Skeletal muscle satellite cell (primary cell): Measurements from ENCODE around the gene TSACC.

Experiments used
- H3K27me3 ChIP-seq: 2 replicates; pipeline ENCODE4 v1.7.0; 2013; ENCODE audit warnings: low read length; ENCODE audit not compliant: control insufficient read depth, insufficient read depth
- H3K36me3 ChIP-seq: 2 replicates; pipeline ENCODE4 v1.7.0; 2013; ENCODE audit warnings: mild to moderate bottlenecking, control low read depth, low read length; ENCODE audit not compliant: insufficient read depth
- H3K4me1 ChIP-seq: 2 replicates; pipeline ENCODE4 v1.7.0; 2013; ENCODE audit warnings: low read length; ENCODE audit not compliant: control insufficient read depth, insufficient read depth
- H3K4me2 ChIP-seq: 2 replicates; pipeline ENCODE4 v1.7.0; 2013; ENCODE audit warnings: mild to moderate bottlenecking, low read length
- H3K4me3 ChIP-seq: 2 replicates; pipeline ENCODE4 v1.7.0; 2013; ENCODE audit warnings: low read length
- H3K9ac ChIP-seq: 2 replicates; pipeline ENCODE4 v1.7.0; 2013; ENCODE audit warnings: mild to moderate bottlenecking, low read depth, low read length, moderate library complexity
- H3K9me3 ChIP-seq: replicated peaks from 2 replicates; pipeline ENCODE4 v1.7.0; 2013; ENCODE audit warnings: mild to moderate bottlenecking, control low read depth, low read length

Gene TSACC

DNA sequence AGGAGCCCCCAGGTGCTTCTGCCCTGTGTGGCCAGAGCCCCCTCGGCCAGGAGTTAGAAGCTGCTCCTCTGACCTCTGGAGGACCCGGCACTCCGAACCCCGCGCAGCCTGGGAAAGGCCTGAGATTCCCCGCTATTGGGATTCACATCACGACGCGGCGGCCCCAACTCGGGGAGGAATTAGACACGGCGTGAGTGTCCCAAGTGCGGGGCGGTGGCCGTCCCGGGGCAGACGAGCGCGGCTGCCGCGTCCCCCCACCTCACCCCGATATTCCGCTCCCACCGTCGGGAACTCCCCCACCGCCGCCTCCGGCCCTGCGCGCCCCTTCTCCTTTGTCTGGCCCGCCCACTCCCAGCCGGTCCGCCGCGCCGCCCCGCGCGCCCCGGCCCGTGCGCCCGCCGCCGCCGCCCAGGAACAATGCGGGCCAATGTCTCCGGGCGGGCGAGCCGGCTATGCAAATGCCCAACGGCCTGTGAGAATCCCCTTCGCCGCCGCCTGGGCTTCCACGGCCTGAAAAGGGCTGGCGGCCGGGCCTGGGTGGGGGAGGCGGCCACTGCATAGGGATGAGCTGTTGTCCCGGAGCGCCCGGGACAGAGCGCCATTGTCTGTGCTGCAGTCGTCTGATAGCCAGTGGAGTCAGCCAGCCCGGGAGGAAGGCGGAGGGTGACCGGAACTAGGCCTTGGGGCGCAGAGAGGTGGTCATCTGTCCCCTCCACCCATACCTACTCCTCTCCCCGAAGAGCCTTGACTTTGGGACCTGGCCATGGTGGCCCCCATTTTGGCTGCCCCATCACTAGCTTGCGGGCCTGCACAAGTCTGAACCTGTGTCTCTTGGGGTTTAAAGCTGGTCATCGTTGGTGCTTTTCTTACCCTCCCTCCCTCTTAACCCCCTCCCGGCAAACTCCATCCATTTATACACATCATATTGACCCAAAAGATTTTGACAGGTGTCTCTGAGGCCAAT lies 50.1 kb downstream of the TSACC start:
- Histone ChIP-seq H3K9me3 (no peaks in the 10 kb centered on the region), H3K36me3 (no peaks in the 10 kb centered on the region), H3K4me1 (no peaks in the 10 kb centered on the region), H3K27me3 (peaks cover 55% of the 10 kb centered on the region), H3K4me3 (no peak overlapping the region), H3K4me2 (peak overlapping the region; percentile 29), H3K9ac (no peak overlapping the region)

GRCh38 chr1:156389311-156389710 lies 51.0 kb downstream of the TSACC start:
- Histone ChIP-seq H3K27me3 (peaks cover 55% of the 10 kb centered on the region), H3K9me3 (no peaks in the 10 kb centered on the region), H3K4me2 (no peak overlapping the region), H3K36me3 (no peaks in the 10 kb centered on the region), H3K4me1 (no peaks in the 10 kb centered on the region), H3K4me3 (no peak overlapping the region), H3K9ac (no peak overlapping the region)

DNA sequence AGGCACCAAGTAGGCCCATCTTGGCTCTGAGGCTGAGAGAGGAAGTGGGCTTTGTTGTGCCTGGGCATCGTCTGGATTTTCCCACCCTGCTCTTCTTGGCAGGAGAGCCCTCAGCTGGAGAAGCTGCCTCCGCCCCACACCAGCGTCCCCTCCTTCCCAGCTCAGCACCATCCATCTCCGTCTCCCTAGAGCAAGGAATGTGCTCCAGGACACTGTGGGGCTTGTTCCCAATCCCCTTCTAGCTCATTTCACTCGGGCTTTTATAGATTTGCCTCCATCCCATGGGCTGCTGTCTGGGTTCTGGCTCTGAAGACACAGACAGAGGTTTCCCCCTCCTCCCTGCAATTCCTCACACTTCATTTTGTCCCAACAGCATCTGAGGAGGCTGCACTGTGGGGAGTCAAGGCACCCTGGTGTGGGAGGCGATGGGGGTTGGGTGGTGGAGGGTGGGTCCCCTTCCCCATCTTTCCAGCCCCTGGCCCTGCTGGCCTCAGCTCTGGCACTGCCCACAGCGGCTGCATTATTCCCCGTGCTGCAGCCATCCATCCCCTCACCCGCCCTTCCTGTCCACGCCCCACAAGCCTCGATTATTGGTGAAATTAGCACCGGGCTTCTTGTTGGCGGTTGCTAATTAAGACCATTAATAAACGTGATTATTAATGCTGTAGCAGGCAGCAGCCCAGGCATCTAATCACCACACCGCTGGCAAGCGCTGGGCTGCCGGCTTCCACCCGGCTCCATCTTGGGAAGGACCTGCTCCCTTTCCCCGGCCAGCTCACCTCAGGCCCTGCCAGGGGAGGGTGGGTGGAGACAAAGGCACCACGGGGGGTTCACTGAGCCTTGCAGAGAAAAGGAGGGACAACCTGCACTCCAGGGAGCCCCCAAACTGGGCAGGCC lies 52.4 kb downstream of the TSACC start:
- Histone ChIP-seq H3K4me1 (no peaks in the 10 kb centered on the region), H3K27me3 (peaks cover 59% of the 10 kb centered on the region)

DNA sequence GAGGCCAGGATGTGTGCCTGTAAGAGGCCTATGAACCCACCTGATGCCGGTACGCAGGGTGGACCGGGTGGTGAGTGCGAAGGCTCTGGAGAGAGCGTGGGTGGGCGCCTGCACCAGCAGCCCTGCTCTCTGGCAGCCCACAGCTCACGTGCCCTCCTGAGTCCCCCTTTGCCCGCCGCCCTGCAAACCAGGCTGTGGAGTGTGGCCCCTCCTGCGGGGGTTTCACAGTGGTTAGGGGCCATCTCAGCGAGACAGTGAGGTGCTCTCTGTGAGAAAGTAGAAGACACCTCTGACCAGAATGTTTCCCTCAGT lies 53.0 kb downstream of the TSACC start:
- Histone ChIP-seq H3K9ac (no peak overlapping the region), H3K27me3 (peaks cover 61% of the 10 kb centered on the region)

More for the DNA sequence above, 52.4 kb downstream of the TSACC start:
- H3K4me2 ChIP-seq: no peak overlapping the region
- H3K4me3 ChIP-seq: no peak overlapping the region
- H3K36me3 ChIP-seq: no peaks in the 10 kb centered on the region
- H3K9me3 ChIP-seq: no peaks in the 10 kb centered on the region
- no peak overlapping the region for H3K9ac ChIP-seq

DNA sequence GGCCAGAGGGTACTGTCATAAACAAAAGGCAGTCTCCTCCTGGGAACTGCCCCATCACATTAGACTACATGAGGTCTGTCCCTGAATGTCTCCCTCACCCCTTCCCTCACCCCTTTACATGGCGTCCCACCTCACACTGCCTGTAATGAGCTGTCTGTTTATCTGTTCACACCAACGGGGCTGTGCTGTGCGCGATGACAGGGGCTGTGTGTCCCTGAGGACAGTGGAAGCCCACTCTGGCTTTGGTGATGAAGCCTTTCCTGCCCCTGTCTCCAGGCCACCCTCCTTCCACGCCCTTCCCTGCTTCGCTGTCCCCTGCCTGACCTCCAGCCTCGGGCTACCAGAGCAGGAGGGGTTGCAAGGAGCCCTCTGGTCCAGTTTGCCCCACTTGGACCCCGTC lies 53.4 kb downstream of the TSACC start:
- H3K27me3 ChIP-seq: peaks cover 59% of the 10 kb centered on the region
- H3K9ac ChIP-seq: no peak overlapping the region

More for the DNA sequence above, 53.0 kb downstream of the TSACC start:
- Histone ChIP-seq H3K9me3 (no peaks in the 10 kb centered on the region), H3K4me3 (no peak overlapping the region), H3K36me3 (no peaks in the 10 kb centered on the region), H3K4me2 (no peak overlapping the region), H3K4me1 (no peaks in the 10 kb centered on the region)

GRCh38 chr1:156392452-156392853 lies 54.1 kb downstream of the TSACC start:
- no peaks in the 10 kb centered on the region for H3K36me3 ChIP-seq
- peaks cover 52% of the 10 kb centered on the region for H3K27me3 ChIP-seq
- no peaks in the 10 kb centered on the region for H3K9me3 ChIP-seq
- no peak overlapping the region for H3K4me2 ChIP-seq
- H3K4me3 ChIP-seq: no peak overlapping the region
- H3K9ac ChIP-seq: no peak overlapping the region
- no peaks in the 10 kb centered on the region for H3K4me1 ChIP-seq

More for the DNA sequence above, 53.4 kb downstream of the TSACC start:
- no peaks in the 10 kb centered on the region for H3K9me3 ChIP-seq
- H3K4me1 ChIP-seq: no peaks in the 10 kb centered on the region
- no peaks in the 10 kb centered on the region for H3K36me3 ChIP-seq
- no peak overlapping the region for H3K4me2 ChIP-seq
- no peak overlapping the region for H3K4me3 ChIP-seq

- H3K36me3 ChIP-seq: no peaks in the 10 kb centered on the region
- H3K4me1 ChIP-seq: no peaks in the 10 kb centered on the region
- H3K4me2 ChIP-seq: no peak overlapping the region
- peaks cover 45% of the 10 kb centered on the region for H3K27me3 ChIP-seq
- H3K9ac ChIP-seq: no peak overlapping the region
- no peak overlapping the region for H3K4me3 ChIP-seq
- H3K9me3 ChIP-seq: no peaks in the 10 kb centered on the region
Measured at GRCh38 chr1:156393095-156393494, 54.8 kb downstream of the TSACC start.

DNA sequence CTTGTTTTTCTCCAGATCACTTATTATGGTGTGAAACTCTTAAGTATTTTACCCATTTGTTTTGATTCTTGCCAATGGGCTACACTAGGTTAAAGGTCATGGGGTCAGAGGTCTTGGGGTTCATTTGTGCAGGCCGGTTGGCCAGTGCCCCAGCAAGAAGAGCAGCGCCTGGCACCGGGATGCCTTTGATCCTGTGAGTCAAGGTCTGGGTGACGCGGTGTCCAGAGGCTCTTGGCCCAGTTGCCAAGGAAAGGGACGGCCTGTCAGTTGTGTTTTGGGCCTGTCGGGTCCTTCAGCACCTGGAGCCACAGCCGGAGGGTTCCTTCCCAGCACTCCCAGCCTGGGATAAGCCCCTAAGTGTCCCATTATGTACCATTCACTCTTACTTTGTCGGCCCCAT lies 55.8 kb downstream of the TSACC start:
- Histone ChIP-seq H3K9ac (no peak overlapping the region), H3K4me3 (no peak overlapping the region), H3K9me3 (no peaks in the 10 kb centered on the region), H3K4me1 (no peaks in the 10 kb centered on the region), H3K4me2 (no peak overlapping the region), H3K27me3 (peaks cover 38% of the 10 kb centered on the region), H3K36me3 (no peaks in the 10 kb centered on the region)

- H3K9me3 ChIP-seq: no peaks in the 10 kb centered on the region
- H3K4me1 ChIP-seq: no peaks in the 10 kb centered on the region
- no peak overlapping the region for H3K4me3 ChIP-seq
- H3K27me3 ChIP-seq: peaks cover 38% of the 10 kb centered on the region
- H3K9ac ChIP-seq: no peak overlapping the region
- no peak overlapping the region for H3K4me2 ChIP-seq
- no peaks in the 10 kb centered on the region for H3K36me3 ChIP-seq
Measured at GRCh38 chr1:156394835-156395461, 56.6 kb downstream of the TSACC start.
